Urothelium cell line (cell line): ENCODE results near the gene SIM2.

Source experiments
- DNase-seq: peaks from one replicate; pipeline ENCODE4 v3.0.0; 2011; ENCODE audit warnings: low spot score, mixed read lengths
- FAIRE-seq: peaks from 2 replicates; lab custom pipeline; 2011; peaks lifted over from hg19 to GRCh38; lab: Jason Lieb, UNC

Gene SIM2

DNA sequence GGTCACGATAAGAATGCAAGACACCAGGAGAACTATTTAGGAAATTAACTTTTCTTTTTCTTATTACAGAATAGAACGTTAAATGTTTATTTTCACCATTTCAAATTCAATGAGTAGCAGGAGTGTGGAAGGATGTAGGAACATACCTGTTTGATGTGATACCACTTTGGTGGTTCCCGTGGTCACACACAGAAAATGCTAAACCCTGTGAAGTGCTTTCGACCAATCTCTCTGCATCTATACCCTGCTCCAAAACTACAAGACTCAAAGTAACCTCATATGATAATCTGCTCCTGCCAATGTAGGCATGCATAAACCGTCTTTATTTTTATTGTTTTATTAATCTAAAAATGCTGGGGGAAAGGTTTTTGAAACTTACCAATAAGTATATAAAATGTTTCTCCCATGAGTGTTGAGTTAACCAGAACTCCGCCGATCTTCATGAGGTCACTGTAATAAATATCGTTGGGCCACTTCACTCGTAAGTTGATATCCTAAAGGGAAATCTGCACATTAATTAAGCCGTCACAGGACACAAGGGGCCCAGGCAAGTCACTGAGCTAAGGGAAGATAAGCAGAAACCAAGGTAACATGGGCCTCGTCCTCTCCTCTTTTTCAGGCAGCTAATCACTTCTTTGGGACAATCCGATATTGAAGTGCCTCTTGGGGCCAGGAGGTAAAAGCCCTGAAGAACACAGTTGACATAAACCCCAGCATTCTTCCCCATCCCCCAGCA, 60.6 kb downstream of the SIM2 start:
- DNase-seq (no peak), FAIRE-seq (no peak)

DNA sequence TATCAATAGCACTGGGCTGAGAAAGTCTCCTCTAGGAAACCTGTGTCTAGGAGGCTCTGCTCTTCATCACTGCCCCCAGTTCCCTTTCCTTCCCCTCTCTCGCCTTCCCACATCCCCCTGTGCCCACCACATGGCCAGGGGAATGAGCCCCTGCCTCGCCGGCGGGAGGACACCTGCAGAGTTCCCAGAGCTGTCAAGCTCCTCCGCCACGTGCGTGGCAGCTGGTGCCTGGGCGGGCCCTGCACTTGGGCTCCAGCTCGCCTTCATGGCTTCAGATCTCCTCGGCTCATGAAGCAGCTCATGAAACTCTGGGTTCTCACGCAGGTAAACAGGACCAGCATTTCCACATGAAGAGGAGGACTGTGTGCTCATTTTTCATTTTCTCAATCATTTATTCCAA, 62.8 kb downstream of the SIM2 start:
- DNase-seq (no peak), FAIRE-seq (no peak)

DNA sequence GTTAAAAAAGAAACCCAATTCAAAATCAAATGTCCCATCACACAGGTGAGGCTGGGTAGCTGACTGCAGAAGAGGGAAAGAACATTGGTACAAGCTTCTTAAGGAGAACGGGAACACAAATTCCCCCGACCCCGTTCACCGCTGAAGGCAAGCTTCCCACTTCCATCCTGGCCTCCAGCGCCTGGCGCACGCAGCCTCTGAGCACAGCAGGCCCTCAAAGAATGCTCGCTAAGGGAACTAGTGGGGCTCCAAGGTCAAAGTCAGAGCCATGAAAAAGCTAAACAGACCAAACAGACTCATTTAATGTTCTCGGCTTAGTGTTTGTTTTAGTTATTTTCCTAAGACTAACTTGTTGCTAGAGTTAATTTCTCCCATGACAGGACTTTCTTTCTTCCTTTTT, 63.7 kb downstream of the SIM2 start:
- FAIRE-seq (no peak), DNase-seq (no peak)

DNA sequence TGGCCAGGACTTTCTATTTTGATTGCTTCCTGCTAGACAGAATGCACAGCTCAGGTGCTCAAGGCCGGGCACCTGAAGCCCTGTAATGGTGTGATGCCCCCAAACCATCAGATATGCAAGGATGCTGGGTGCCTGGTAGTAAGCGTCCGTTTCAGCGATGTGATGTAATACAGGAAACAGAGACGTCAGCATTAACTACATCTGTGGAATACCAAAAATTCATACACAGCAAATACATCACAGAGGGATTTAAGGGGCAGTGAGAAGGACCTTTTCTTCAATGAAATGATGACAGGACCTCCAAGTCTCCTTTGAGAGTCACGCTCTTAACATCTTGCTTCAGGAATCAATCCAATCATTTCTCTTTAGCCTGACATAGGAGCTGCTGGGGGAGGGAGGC, 64.4 kb downstream of the SIM2 start:
- FAIRE-seq = no peak
- DNase-seq = no peak

DNA sequence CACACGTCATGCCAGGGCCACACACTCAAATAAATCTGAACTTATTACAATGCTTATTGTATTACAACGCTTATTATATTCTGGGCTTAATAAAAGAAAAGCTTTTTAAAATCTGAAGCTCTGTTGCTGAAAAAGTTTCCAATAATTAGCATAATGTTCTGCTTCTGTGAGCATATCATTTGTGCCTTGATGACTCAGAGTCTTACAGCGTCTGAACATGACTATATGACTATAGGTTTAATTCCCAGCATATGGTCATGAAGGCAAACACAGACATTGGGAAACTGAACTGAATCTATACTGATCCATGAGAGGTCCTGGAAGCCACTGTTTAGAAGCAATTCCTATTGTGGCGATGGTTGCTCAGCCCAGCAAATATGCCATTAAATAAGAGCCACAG, 66.3 kb downstream of the SIM2 start:
- DNase-seq = no peak
- FAIRE-seq = no peak

DNA sequence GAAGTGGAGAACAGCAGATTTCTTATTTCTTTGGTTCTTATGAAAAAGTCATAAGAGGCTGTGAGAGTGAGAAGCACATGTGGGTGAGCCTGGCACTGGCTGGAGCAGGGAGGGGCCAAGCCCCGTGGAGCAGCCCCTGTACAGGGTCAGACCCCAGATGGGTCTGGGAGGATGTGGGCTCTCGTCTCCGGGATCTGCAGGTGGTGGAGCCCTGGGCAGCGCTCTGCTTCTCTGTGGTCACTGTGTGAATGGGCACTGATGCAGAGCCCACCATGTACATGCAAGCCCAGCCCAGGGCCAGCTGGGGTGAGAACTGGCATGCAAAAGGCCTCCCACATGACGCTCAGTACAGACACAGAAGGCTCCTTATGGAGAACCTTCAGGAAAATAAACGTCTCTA, 67.6 kb downstream of the SIM2 start:
- DNase-seq = no peak
- FAIRE-seq = no peak

DNA sequence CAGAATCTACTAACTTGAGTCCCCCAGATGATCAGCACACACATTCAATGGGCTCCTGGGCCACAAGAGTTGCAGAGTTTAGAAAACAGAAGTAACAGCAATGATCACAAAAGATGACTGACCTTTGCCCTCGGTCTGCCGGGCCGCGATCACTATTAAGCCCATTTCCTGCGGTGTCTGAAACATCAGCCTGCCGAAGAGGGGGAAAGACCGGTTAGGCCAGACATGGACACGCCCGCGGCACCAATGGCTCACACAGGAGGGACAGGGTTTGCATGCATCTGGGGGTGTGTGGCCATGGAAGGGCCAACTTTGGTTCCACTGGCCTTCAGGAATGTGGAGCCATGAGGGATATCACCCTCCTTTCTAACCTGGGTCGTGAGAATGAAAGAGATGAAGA, 68.2 kb downstream of the SIM2 start:
- no peak for FAIRE-seq

DNA sequence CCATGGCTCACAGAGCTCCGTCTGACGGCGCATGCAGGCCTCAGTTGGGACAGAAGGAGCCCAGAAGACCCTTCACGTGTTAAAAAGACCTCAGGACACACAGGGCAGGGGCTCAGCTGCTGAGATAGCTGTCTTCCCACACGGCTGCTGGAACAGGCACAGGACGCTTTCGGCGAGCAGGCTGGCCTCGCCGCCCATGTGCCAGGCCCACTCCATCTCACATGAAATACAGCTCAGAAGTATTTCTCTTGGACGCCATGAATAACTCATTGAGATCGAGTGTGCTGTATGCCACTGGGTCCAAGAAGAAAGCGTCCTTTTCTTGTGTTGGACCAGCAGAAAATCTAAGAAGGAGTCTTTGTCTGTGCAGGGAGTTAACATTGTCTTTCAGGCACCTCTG, 69.6 kb downstream of the SIM2 start:
- no peak for FAIRE-seq
- DNase-seq = no peak

More for the DNA sequence above, 68.2 kb downstream of the SIM2 start:
- no peak for DNase-seq

DNA sequence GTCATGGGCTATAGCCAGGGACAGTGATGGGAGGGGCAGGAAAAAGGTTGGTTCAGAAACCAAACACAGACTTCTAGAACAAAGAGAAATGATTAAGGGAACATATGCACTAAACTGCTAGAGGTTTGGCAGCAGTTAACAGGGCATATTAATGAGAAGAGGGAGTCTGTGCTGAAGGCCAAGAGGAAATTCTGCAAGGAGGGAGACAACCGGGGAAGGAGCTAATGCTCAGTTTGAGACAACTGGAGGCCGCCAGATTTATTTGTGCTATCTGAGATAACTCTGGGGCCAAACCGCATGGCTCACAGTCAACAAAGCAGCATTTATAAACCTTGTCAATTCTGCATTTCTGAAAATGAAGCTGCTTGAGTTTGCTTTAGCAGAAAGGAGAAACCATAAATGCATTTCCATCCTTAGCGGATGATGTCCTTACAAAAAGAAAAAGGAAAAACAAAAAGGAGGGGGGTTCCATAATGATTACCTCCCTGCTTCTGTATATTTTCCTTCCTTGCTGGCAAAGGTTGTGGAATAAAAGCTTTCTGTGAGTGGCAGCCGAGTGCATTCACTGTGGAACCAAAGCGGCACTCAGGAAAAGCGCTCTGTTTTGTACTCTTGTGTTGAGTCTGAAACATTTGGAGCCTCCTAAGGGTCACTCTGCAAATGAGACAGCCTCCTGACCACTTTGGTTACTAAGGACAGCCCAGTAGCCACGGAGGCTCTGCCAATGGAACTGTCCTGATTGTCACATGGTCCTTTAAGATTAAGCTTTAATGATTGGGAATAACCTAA, 70.3 kb downstream of the SIM2 start:
- FAIRE-seq (no peak), DNase-seq (no peak)

DNA sequence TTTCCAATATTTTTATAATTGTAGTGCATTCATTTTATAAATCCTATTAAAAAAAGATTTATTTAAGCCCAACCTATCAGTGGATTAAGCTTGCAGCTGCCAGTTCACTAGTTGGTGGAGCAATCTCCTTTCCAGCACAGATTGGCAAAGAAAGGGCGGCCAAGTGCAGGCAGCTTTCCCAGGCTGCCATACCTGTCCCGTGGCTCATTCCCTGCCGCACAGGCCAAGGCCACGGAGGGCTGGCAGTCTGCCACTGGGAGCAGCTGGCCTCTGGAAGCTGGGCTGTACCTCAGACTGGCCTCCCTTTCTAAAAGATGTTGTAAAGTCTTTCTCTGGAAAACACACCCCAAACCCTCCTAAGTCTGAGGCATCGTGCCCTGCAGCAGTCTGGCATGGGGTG, 74.2 kb downstream of the SIM2 start:
- DNase-seq (peak; percentile 22), FAIRE-seq (no peak)

DNA sequence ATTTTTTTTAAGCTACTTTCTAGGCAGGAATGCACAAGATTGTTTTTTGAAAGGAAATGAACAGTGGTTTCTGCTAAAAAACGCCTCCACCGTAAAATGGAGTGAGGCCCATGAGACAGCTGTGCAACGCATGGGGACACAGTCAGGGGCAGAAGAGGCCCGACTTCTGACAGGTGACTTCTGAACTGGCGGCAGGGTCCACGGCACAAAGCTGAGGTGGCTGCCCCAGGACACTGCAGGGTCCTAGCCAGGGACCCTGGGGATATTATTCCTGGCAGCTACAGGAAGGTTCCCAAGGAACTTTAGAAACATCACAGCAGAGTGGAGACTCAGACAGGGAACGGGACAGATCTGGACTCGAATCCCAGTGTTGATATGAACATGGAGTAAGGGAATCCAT, 75.1 kb downstream of the SIM2 start:
- no peak for FAIRE-seq
- no peak for DNase-seq

DNA sequence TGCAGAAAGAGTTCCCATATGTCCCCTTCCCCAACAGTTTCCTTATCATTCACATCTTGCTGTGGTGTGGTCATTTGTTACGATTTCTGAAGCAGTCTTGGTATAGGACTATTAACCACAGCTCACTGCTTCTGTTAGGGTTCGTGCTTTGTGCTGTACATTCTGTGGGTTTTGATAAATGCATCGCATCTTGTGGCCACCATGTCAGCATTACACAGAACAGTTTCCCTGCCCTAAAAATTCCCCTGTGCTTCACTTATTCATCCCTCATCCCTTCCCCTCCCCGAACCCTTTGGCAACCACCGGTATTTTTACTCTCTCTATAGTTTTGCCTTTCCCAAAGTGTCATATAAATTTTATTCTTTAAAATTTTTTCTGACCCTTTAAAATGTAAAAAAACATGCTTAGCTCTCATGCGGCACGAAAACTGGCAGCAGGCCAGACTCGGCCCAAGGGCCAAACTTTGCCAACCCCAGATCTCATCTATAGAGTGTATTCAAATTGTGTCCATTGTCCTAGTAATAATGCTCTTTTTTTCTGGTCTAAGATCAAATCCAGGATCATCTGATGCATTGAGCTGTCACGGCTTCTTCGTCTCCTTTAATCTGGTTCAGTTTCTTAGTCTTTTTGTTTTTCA, 78.2 kb downstream of the SIM2 start:
- FAIRE-seq = no peak
- no peak for DNase-seq

DNA sequence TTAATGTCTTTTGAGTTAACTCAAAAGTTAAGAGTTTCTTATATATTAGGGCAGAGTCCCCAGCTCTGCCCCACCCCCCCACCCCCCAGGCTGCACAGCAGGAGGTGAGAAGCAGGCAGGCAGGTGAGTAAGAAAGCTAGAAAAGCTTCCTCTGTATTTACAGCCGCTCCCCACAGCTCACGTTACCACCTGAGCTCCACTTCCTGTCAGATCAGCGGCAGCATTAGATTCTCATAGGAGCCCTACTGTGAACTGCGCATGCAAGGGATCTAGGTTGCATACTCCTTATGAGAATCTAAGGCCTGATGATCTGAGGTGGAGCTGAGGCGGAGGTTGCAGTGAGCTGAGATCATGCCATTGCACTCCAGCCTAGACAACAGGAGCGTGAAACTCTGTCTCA, 81.9 kb downstream of the SIM2 start:
- FAIRE-seq (no peak), DNase-seq (no peak)

DNA sequence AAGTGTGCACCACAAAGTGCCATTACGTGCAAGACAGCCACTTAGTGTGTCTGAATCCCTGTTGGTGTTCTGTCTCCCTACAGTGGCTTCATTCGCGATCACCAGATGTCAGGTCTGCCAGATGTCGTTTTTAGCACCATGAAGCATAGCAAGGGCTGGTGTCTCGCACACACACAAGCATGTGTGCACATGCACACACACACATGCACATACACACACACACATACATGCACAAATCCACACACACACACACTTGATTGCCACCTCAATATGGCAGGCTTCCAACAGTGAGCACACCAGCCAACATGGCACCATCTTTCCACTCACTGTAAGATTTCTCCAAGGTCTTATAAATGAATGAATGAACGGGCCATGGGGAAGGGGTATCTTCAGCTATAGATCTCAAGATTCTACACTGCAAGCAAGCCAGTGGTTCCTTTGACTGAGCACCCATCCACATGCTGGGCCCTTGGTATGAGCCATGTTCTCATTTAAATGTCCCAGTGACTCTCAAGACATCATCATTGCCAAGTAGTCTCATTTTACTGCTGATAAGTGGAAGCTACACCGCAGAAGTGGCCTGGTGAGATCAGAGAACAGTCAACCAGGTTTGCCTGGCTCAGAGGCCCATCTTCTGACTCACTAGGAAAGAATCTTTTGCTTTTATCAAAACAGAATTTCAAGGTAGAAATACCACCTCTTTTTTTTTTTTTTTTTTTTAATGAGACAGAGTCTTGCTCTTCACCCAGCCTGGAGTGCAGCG, 84.9 kb downstream of the SIM2 start:
- DNase-seq (peak; percentile 60), FAIRE-seq (no peak)

DNA sequence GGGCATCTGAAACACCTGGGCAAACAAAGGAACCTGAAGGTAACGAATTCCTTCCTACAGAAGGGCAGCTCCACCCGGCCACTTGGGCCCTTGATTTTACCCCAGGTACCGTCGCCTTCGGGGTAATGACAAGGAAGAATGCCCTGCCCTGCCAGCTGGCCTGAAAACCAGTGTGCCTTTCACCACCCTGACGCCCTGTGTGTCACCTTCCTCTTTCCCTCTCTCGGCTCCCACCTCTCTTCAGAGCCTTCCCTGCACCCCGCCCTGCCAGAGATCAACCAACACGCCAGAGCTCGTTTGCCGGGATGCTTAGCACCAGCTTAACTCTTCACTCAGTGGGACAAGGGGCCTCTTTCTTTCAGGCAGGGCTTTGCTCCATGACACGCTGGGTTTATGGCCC, 86.0 kb downstream of the SIM2 start:
- no peak for DNase-seq
- FAIRE-seq = no peak

DNA sequence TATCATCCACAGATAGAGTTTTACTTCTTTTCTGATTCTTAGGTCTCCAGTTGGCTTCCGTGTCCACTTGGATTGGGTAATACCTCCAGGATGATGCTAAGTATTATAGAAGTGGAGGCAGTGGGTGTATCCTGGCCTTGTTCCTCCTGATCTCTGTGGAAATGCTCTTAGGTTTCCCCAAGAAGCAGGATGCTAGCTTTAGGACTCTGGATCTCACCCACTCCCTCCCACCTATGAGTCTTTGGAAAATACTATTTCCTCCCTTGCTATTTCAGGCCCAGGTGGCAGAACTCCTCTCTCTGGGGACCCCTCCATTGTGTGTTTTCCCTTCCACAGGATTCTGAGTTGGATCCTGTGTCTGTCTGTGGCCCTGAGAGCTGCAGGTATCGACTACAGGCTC, 86.7 kb downstream of the SIM2 start:
- DNase-seq = no peak
- FAIRE-seq = no peak

DNA sequence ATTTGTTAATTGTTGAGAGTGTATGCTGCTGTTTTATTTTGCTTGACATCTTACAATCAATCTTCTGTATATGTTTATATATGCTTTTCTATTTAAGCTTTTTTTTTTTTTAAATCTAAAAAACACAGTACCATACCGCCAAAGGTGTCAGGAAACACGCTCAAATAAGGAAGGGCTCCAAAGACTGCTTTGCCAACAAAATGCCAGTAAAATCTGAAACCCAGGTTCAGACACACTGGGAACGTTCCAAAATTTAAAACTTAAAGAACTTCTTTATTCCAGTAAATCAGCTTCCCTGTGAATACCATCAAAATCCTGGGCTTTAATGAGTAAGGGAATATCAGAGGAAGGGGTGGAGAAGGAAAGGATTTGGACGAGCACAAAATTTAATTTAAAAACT, 87.3 kb downstream of the SIM2 start:
- no peak for FAIRE-seq
- no peak for DNase-seq

DNA sequence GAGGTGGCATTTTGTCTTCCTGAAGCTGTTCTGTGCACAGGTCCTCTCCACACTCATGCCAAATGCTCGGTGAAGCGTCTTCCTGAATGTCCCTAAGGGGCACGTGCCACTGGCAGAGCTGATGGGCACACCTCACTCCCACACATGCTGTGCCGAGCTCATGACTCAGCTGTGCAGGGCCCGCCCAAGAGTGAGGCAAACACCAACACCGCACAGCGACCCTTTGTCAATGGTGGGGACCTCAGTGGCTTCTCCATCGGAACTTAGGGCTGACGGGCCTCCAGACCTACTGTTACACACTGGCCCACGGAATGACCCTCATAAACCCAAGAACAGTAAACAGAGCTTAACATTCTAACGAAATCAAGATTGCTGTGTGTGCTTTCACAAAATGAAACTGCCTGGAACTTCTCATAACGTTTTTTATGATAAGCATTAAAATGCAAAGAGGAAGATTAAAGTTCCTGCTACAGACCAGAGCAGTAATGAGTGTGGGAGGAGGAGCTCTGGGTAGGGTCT, 89.3 kb downstream of the SIM2 start:
- peak; percentile 43 for DNase-seq
- FAIRE-seq = no peak

DNA sequence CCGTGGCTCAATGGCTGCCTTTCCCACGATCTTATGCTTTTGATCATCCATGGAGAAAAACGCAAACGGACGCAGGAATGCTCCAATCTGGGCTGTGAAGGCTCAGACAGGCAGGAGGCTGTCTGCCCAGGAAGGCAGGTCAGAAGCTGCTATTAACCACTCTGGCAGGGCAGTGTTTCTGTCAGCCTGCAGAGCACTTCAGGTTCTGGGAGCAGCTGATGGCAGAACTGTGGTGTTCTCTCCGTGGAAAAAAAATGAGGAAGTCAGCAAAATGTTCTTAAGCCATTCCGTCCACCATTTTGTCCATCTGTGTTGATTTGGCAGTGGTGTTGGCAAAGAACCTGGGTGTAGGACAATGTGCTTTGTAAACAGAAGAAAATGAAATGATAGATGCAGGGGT, 91.7 kb downstream of the SIM2 start:
- DNase-seq (no peak), FAIRE-seq (no peak)

DNA sequence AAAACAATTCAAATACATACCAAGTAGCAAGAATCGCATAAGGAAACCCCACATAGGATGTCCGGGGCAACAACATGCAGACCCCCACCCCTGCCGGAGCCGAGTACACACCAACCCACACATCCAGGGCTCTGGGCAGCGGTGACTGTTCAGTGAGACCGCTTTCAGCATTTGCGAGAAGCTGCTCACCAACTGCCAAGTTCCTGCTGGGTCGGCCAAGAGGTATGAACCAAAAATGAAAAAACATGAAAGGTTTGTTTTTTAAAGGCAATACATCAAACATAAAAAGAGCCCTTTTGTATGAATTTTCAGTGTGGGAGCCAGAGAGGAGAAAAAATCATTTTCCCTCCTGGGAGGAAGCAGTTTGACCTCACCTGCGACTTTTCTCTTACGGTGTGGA, 92.3 kb downstream of the SIM2 start:
- FAIRE-seq (no peak), DNase-seq (no peak)
